GM13977 (cell line): ENCODE results near the gene CACNA2D4.

Experiments
- DNase-seq: peaks from one replicate; pipeline ENCODE4 v3.0.0; 2012; ENCODE audit warnings: low spot score
- CTCF ChIP-seq: IDR thresholded peaks from 2 replicates; pipeline ENCODE4 v1.5.1; 2012; ENCODE audit warnings: mild to moderate bottlenecking, control low read depth; ENCODE audit not compliant: insufficient read depth; ENCODE audit errors: extremely low read depth, missing control alignments
- in situ Hi-C: fragments of 300-500 bp; cut with MboI; formaldehyde crosslinking; loops from one replicate; pipeline ENCODE4 v1.12.0; 2022; ENCODE audit warnings: low sequenced_read_pairs, low pct_unique_long_range_greater_than_20kb, mixed read lengths, inconsistent platforms; ENCODE audit not compliant: unreplicated experiment

Gene CACNA2D4

GRCh38 chr12:1848745-1849144 lies 69.7 kb downstream of the CACNA2D4 start:
- DNase-seq, result no peak
- in situ Hi-C loops, result no loop called here
- TF ChIP-seq CTCF, result no peak

- TF ChIP-seq CTCF, result no peak
- in situ Hi-C loops, result no loop called here
- DNase-seq, result no peak
These were observed 70.3 kb downstream of the CACNA2D4 start for GRCh38 chr12:1848146-1848545.

GRCh38 chr12:1847411-1847810 lies 71.0 kb downstream of the CACNA2D4 start:
- in situ Hi-C loops, result no loop called here
- TF ChIP-seq CTCF, result no peak
- DNase-seq, result no peak

- DNase-seq, result no peak
- in situ Hi-C loops, result no loop called here
- no peak for TF ChIP-seq CTCF
These were observed 71.7 kb downstream of the CACNA2D4 start for GRCh38 chr12:1846421-1847405.

- TF ChIP-seq CTCF, result no peak
- DNase-seq, result no peak
- in situ Hi-C loops, result no loop called here
These were observed 72.6 kb downstream of the CACNA2D4 start for GRCh38 chr12:1845886-1846285.

GRCh38 chr12:1845427-1845826 lies 73.0 kb downstream of the CACNA2D4 start:
- no peak for TF ChIP-seq CTCF
- in situ Hi-C loops, result no loop called here

More at GRCh38 chr12:1845427-1845826, 73.0 kb downstream of the CACNA2D4 start:
- no peak for DNase-seq
